ENCODE measurements around the gene DAPP1. TPM values are rescaled to one million over a fixed set of nuclear protein-coding genes. Genes with fewer than 3 reads are reported as not detected.

The DAPP1 gene
- total RNA-seq, 1 experiment from 2014 or later = not detected

Other genes starting within 250 kb of the DAPP1 start
- not detected in 2 replicates for gene MTTP, start 242.0 kb upstream of the DAPP1 start, total RNA-seq (2014; rRNA removed; shearing (Covaris generic); ENCODE audit: low replicate concordance)
- gene C4orf54, start 159.0 kb upstream of the DAPP1 start, total RNA-seq (2014; rRNA removed; shearing (Covaris generic); ENCODE audit: low replicate concordance) = not detected in 2 replicates
- 19.2 and 38.2 TPM in 2 replicates for gene LAMTOR3, start 77.6 kb downstream of the DAPP1 start, total RNA-seq (2014; rRNA removed; shearing (Covaris generic); ENCODE audit: low replicate concordance)
- gene DNAJB14, start 129.8 kb downstream of the DAPP1 start, total RNA-seq (2014; rRNA removed; shearing (Covaris generic); ENCODE audit: low replicate concordance) = 6.2 and 14.4 TPM in 2 replicates
- gene H2AZ1, start 133.4 kb downstream of the DAPP1 start, total RNA-seq (2014; rRNA removed; shearing (Covaris generic); ENCODE audit: low replicate concordance) = 583 and 635 TPM in 2 replicates